Right cardiac atrium (tissue), 5 donors: ENCODE measurements around the gene ARHGAP30. TPM values are rescaled to one million over a fixed set of nuclear protein-coding genes. Genes with fewer than 3 reads are reported as not detected.

Experiments
- ATAC-seq, 2 donors: fragments of 200-7000 bp; cut with Tn5 transposase; one replicate each; pipeline versions ENCODE4 v1.8.0 to v1.9.1; 2020; ENCODE audit warnings: moderate library complexity in 2 of 2, mild to moderate bottlenecking in 1 of 2
- DNase-seq, 3 donors: peaks; one replicate each; pipeline ENCODE4 v3.0.0-alpha.2; 2020
- H3K27ac ChIP-seq: one replicate; pipeline ENCODE4 v1.5.1; 2013; ENCODE audit warnings: mild to moderate bottlenecking, low read length, control low read depth, moderate library complexity
- H3K27me3 ChIP-seq: one replicate; pipeline ENCODE4 v1.6.1; 2013; ENCODE audit not compliant: control insufficient read depth, insufficient read depth
- H3K4me1 ChIP-seq: one replicate; pipeline ENCODE4 v1.6.1; 2013; ENCODE audit warnings: low read length; ENCODE audit not compliant: control insufficient read depth, insufficient read depth
- H3K4me3 ChIP-seq: one replicate; pipeline ENCODE4 v1.5.1; 2013; ENCODE audit warnings: low read length, control low read depth
- H3K9me3 ChIP-seq: one replicate; pipeline ENCODE4 v1.6.1; 2013; ENCODE audit warnings: low read length; ENCODE audit not compliant: control insufficient read depth
- WGBS: extraction: QIAGEN DNeasy Blood & Tissue Kit; methylation state at CpG from one replicate; pipeline ENCODE4 v1.1.7; 2013; 5-methylcytosine and 5-hydroxymethylcytosine counted together
- intact Hi-C, 4 donors: fragments of 100-400 bp; cut with DNase I; formaldehyde crosslinking; loops; one replicate each; pipeline versions ENCODE4 v1.11.0 to v1.14.0; 2022 to 2023
- polyA plus RNA-seq: library from polyadenylated mRNA; stranded (reverse); fragments of 200-250 nt; gene quantifications from one replicate; pipeline ENCODE4 v1.2.3, GENCODE V29; 2013
- total RNA-seq, 4 donors: library from RNA; stranded (reverse); fragmentation: NEBNext Ultra II Directional; extraction: Animal tissue kit (Norgen Biotek cat#: 25700); gene quantifications; one replicate each; pipeline ENCODE4 v1.2.1, GENCODE V29; 2021
- donor health status: healthy with polysubstance abuse.
- donor health status: DM: no; HTN: yes; CAD: no.
- donor health status: DM: no; HTN: no; CAD: no.
- donor health status: DM: no; HTN: yes; CAD: no; lungs with severe emphysema.
- donor health status: DM: yes; HTN: yes; CAD: no.

Gene ARHGAP30
- total and polyA plus RNA-seq, 5 donors, result 1.5 to 5.0 (median 4.5) TPM

DNA sequence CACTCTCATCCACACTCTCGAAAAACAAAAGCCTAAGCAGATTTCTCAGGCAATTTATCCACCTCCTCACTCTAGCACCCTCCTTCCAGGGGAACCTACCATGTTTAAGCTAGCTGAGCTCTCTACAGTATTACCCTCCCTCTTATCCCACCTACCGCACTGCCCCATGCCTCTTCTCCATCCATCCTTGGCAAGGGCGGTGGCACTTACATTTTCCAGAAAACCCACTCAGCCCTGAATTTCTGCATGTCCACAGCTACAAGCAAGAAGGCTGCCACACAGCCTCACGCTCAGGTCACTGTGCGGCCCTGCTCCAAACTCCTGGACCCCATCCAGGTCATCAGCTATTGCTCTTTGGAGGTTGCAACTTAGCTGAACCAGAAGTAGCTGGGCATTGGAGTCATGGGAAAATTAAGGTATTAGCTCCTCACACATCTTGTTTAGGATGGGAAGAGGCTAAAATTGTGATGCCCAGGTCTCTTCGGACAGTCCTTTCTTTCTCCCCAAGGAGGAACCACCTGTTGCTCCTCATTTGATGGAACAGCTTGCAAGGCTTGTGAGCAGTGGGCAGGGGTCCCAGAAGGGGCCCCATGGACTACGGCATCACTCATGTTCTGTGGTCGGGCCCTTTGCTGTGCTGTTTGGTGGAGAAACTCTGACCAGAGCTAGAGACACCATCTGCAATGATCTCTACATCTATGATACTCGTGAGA, 29.6 kb upstream of the ARHGAP30 start:
- H3K27me3 ChIP-seq, result no peaks in the 10 kb centered on the region
- no peak overlapping the region for H3K27ac ChIP-seq
- WGBS, result 76% methylated on average over 9 of the region's 9 CpGs
- ATAC-seq, result peak in 1 of 2 donors; percentile 3
- peaks cover 5% of the 10 kb centered on the region for H3K4me1 ChIP-seq
- intact Hi-C loops, result loop anchor here in 3 of 4 donors (2.0 to 10.0 kb wide), 5 partner anchors 52 to 264 kb away; partner anchors contain the start of gene USF1 (in 1 of the 3)
- no peaks in the 10 kb centered on the region for H3K9me3 ChIP-seq
- H3K4me3 ChIP-seq, result no peak overlapping the region
- no peak for DNase-seq

DNA sequence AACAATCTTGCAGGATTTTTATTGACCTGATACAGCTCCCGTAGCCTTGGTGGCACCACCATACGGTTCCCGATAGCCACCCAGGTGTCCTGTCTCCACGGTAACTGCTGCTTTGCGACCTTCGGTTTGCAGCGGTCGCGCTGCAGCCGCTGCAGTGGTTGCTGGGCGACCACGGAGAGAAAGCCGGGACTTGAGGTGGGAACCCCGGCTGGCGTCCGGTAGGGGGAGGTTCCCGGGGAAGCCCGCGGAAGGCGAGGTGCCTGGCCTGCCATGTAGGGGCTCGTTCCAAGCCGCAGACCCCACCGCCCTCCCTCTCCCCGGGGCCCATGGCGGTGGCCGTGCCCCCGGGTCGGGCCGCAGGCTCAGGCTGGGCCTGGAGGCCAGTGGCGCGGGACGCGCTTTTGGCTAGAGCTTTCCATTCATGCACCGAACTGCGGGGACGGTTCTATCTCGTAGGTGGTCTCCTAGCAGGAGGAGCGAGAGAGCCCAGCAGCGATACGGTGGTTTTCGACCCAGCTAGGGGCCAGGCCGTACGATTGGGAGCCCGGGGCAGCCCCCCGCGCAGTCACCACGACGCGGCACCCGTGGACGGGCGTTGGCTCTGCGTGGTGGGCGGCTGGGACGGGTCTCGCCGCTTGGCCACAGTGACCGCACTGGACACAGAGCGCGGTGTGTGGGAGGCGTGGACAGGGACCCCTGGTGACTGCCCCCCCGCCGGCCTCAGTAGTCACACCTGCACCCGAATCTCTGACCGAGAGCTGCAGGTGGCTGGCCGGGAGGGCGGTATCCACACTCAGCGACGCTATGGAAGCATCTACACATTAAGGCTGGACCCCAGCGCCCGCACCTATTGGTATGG, 28.7 kb upstream of the ARHGAP30 start, which contains the start of gene KLHDC9:
KLHDC9 (plus strand) TSS at position 152 of the 859 bp plus-strand sequence; CDS start at position 327, 175 bp downstream.
- Histone ChIP-seq H3K9me3 (no peaks in the 10 kb centered on the region), H3K27me3 (no peaks in the 10 kb centered on the region), H3K27ac (no peak within 1 kb of the TSS), H3K4me1 (peaks cover 5% of the 10 kb centered on the region), H3K4me3 (peak within 1 kb of the TSS; percentile 38)
- DNase-seq, result peak; percentile 73 to 89 (median 88)
- peak; percentile 78 to 81 for ATAC-seq
- intact Hi-C loops, result loop anchor here in 3 of 4 donors (2.0 to 10.0 kb wide), 5 partner anchors 51 to 264 kb away; partner anchors contain the start of gene USF1 (in 1 of the 3)
- 13% methylated on average over 71 of the region's 71 CpGs for WGBS

DNA sequence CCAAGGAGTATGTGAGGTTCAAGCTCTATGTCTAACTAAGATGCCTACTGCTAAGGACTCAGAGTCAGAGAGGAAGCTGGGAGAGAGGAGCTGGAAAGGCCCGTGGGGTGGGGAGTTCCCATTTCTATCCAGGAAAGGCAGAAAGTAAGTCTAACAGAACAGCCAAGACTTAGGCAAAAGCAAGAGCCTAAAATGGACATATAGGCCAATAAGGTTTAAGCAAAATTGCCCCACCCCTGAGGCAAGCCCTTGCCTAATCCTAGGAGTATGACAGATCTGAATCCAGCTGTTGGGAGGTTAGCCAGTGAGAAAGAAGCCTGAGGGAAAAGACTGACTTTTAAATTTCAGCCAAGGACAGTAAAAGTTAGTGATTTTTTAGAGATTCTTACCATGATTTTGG, 26.8 kb upstream of the ARHGAP30 start:
- ATAC-seq (peak; percentile 58 to 59), DNase-seq (peak; percentile 70 to 76 (median 74))
- WGBS, result 33% methylated on average over 1 of the region's 1 CpG
- no peak overlapping the region for H3K4me3 ChIP-seq
- no peaks in the 10 kb centered on the region for H3K27me3 ChIP-seq
- peaks cover 5% of the 10 kb centered on the region for H3K4me1 ChIP-seq
- intact Hi-C loops, result loop anchor here in 3 of 4 donors (5.0 to 10.0 kb wide), 4 partner anchors 49 to 262 kb away; partner anchors contain the start of gene USF1 (in 1 of the 3)
- H3K27ac ChIP-seq, result no peak overlapping the region
- no peaks in the 10 kb centered on the region for H3K9me3 ChIP-seq

DNA sequence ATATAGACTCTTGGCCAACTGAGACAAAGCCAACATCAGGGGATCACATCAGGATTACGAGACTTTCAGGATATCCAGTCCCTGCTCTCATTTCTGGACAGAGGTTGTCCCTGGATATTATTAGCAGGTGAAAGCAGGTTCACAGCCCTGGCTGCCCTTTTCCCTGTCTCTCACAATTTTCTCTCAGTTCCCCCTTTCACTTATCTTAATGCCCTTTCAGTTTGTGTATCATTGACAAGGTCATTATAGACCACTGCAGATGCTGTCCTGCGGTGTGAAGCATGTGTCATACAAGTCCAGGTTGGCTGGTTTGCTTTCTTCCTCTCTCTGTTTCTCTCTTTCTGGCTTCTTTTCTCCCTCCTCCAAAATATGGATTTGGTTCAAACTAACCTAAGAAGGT, 26.3 kb upstream of the ARHGAP30 start:
- 92% methylated on average over 2 of the region's 2 CpGs for WGBS
- no peaks in the 10 kb centered on the region for H3K9me3 ChIP-seq
- no peaks in the 10 kb centered on the region for H3K27me3 ChIP-seq
- H3K4me3 ChIP-seq, result no peak overlapping the region
- H3K27ac ChIP-seq, result no peak overlapping the region
- DNase-seq, result no peak
- no peak for ATAC-seq
- intact Hi-C loops, result loop anchor here in 3 of 4 donors (5.0 to 10.0 kb wide), 4 partner anchors 49 to 261 kb away; partner anchors contain the start of gene USF1 (in 1 of the 3)
- peaks cover 5% of the 10 kb centered on the region for H3K4me1 ChIP-seq

DNA sequence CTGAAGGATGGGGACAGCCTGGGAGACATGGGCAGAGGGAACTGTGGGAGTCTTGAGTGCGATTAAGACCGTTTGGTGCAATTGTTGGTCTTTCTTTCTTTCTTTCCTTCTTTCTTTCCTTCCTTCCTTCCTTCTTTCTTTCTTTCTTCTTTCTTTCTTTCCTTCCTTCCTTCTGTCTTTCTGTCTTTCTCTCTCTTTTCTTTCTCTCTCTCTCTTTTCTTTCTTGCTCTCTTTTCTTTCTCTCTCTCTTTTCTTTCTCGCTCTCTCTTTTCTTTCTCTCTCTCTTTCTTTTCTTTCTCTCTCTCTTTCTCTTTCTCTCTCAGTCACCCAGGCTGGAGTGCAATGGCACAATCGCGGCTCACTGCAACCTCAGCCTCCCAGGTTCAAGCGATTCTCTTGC, 25.5 kb upstream of the ARHGAP30 start:
- Histone ChIP-seq H3K9me3 (no peaks in the 10 kb centered on the region), H3K4me3 (no peak overlapping the region), H3K27me3 (no peaks in the 10 kb centered on the region), H3K4me1 (peaks cover 5% of the 10 kb centered on the region), H3K27ac (no peak overlapping the region)
- DNase-seq, result no peak
- intact Hi-C loops, result loop anchor here in 3 of 4 donors (5.0 to 10.0 kb wide), 4 partner anchors 48 to 260 kb away; partner anchors contain the start of gene USF1 (in 1 of the 3)
- no peak for ATAC-seq
- 95% methylated on average over 6 of the region's 6 CpGs for WGBS

DNA sequence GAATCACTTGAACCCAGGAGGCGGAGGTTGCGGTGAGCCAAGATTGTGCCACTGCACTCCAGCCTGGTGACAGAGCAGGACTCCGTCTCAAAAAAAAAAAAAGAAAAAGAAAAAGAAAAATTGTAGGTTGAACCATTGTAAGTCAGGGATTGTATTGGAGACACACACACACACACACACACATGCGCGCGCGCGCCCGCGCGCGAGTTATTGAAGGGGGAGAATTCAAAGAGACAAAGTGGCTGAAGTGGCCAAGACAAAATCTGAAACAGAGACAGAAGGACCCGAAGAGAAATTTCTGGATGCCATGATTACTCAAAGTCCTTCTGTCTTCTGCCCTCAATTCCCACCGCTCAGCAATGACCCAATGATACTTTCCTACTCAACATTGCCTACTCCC, 24.8 kb upstream of the ARHGAP30 start:
- 97% methylated on average over 14 of the region's 14 CpGs for WGBS

DNA sequence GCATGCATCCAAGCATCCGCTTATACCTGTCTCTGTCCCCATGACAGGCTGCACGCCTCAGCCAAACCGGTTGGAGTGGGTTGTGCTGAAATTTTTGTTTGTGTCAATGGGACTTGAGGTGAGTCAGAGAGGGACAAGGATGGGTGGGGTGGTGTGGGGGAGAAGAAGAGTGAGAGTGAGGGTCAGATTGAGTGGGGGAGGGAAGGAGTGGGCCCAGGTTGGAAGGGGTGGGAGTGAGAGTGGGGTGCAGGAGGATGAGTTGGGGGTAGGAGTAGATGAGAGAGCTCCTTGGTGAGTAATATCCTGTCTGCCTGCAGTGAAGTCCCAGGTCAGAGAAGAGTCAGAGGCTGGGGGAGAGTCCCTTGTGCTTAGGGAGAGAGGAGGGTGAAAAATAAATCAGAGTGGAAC, 22.9 kb upstream of the ARHGAP30 start:
- no peaks in the 10 kb centered on the region for H3K9me3 ChIP-seq
- no peaks in the 10 kb centered on the region for H3K27me3 ChIP-seq
- no peak overlapping the region for H3K27ac ChIP-seq
- H3K4me3 ChIP-seq, result no peak overlapping the region
- no peaks in the 10 kb centered on the region for H3K4me1 ChIP-seq
- no peak for ATAC-seq
- WGBS, result 86% methylated on average over 3 of the region's 3 CpGs
- no peak for DNase-seq
- intact Hi-C loops, result loop anchor here in 2 of 4 donors (10.0 kb wide), 2 partner anchors 98 to 258 kb away; no protein-coding TSS in a partner anchor

More for the DNA sequence above, 24.8 kb upstream of the ARHGAP30 start:
- no peak for DNase-seq
- no peak overlapping the region for H3K27ac ChIP-seq
- ATAC-seq, result no peak
- peaks cover 5% of the 10 kb centered on the region for H3K4me1 ChIP-seq
- intact Hi-C loops, result loop anchor here in 2 of 4 donors (10.0 kb wide), 2 partner anchors 100 to 260 kb away; no protein-coding TSS in a partner anchor
- H3K27me3 ChIP-seq, result no peaks in the 10 kb centered on the region
- H3K9me3 ChIP-seq, result no peaks in the 10 kb centered on the region
- H3K4me3 ChIP-seq, result no peak overlapping the region

DNA sequence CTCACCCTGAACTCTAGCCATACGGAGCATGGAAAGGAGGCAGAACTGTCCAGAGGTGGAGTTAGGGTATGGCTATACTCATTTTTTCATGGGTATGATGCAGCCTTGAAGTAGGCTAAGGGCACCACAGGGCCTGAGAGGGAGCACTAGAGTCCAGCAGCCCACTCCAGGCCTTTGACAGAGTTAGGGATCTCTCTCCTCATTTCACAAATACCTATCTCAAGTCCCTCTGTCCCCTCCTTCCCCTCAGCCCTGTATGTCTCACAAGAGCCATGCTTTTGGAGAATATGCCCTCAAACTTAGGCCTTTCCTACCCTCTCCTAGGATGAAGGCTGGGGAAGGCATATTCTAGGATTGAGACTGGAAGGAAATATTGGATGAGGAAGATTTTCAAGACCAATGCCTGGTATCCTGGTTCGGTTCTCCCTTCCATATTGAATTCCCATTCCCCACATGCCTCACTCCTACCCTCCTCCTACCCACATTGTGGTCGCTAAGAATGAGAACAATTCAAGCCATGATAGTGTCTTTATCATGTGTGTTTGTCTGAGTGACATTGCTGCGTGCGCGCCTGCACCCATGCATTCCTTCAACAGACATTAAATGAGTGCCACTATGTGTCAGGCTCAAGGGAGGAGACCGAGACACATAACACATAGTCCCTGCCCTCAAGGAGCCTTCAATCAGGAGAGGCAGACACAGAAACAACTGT, 22.3 kb upstream of the ARHGAP30 start:
- Histone ChIP-seq H3K4me1 (no peaks in the 10 kb centered on the region), H3K4me3 (no peak overlapping the region), H3K9me3 (no peaks in the 10 kb centered on the region), H3K27ac (no peak overlapping the region), H3K27me3 (no peaks in the 10 kb centered on the region)
- DNase-seq (no peak), ATAC-seq (no peak)
- 90% methylated on average over 7 of the region's 7 CpGs for WGBS
- intact Hi-C loops, result loop anchor here in 2 of 4 donors (10.0 kb wide), 2 partner anchors 97 to 257 kb away; no protein-coding TSS in a partner anchor

DNA sequence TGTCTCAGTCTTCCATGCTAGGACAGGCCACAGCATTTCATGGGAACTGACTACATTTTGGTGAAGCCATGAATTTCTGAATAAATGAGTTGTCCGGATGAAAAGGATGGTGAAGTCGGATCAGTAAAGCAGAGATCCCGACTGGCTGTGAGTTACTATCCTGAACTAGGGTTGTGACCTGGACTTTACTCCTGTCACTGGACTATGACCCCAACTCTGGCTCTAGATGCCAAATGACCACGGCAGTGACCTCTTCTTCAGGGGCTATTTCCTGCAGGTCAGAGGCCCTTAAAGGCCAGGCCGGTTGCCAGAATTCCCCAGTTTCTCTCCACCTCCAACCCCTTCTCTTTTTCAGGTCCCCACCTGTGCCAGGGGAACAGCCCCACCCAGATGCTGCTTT, 21.4 kb upstream of the ARHGAP30 start:
- Histone ChIP-seq H3K9me3 (no peaks in the 10 kb centered on the region), H3K4me3 (no peak overlapping the region), H3K27ac (no peak overlapping the region), H3K27me3 (no peaks in the 10 kb centered on the region), H3K4me1 (no peaks in the 10 kb centered on the region)
- no peak for DNase-seq
- intact Hi-C loops, result loop anchor here in 2 of 4 donors (10.0 kb wide), 2 partner anchors 96 to 256 kb away; no protein-coding TSS in a partner anchor
- no peak for ATAC-seq
- WGBS, result 82% methylated on average over 5 of the region's 5 CpGs

DNA sequence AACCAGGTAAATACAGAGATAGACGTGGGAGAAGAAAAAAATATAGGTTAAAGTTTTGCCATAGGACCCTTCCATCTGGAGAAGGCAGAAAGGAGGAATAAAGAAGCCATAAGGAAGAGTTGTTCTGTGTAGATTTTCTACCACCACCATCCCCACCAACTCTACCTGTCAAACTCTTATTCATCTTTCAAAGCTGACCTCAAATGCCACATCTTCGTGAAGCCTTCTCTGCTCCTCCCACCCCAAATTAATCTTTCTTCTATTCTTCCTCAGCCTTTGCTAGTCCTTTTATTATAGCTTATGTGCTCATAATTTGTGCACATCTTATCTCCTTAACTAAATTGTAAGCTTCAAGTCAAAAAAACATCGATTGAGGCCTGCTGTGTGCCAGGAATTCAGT, 20.9 kb upstream of the ARHGAP30 start:
- H3K27ac ChIP-seq, result no peak overlapping the region
- WGBS, result 76% methylated on average over 3 of the region's 3 CpGs
- no peaks in the 10 kb centered on the region for H3K9me3 ChIP-seq
- H3K27me3 ChIP-seq, result no peaks in the 10 kb centered on the region
- intact Hi-C loops, result loop anchor here in 2 of 4 donors (10.0 kb wide), 2 partner anchors 96 to 256 kb away; no protein-coding TSS in a partner anchor
- ATAC-seq (no peak), DNase-seq (no peak)
- no peak overlapping the region for H3K4me3 ChIP-seq
- no peaks in the 10 kb centered on the region for H3K4me1 ChIP-seq
